Fibroblast of villous mesenchyme (primary cell): Measurements from ENCODE around the gene OR5A1. TPM values are rescaled to one million over a fixed set of nuclear protein-coding genes. Genes with fewer than 3 reads are reported as not detected.
"Not testable (repeated sequence)": the region's sequence is repeated elsewhere in the genome, so short reads cannot be mapped to it uniquely, and the experiment has no call there.

Source experiments
- DNase-seq: peaks from one replicate; pipeline ENCODE4 v3.0.0-alpha.2; 2010; ENCODE audit warnings: low read depth
- H3K4me3 ChIP-seq: 2 replicates; pipeline ENCODE4 v1.5.1; 2011; ENCODE audit warnings: low read depth, mild to moderate bottlenecking, low read length
- total RNA-seq: library from RNA; depleted of rRNA; stranded (reverse); fragments of >200 nt; gene quantifications from 2 replicates; pipeline ENCODE4 v1.2.3, GENCODE V29; 2012
- TF ChIP-seq, protein P1 (sequence below): IDR thresholded peaks from 2 replicates; pipeline ENCODE4 v1.5.1; 2012; ENCODE audit warnings: low read depth, mild to moderate bottlenecking, low read length; ENCODE audit not compliant: insufficient read depth

The OR5A1 gene
- total RNA-seq, 1 donor, result not detected

DNA sequence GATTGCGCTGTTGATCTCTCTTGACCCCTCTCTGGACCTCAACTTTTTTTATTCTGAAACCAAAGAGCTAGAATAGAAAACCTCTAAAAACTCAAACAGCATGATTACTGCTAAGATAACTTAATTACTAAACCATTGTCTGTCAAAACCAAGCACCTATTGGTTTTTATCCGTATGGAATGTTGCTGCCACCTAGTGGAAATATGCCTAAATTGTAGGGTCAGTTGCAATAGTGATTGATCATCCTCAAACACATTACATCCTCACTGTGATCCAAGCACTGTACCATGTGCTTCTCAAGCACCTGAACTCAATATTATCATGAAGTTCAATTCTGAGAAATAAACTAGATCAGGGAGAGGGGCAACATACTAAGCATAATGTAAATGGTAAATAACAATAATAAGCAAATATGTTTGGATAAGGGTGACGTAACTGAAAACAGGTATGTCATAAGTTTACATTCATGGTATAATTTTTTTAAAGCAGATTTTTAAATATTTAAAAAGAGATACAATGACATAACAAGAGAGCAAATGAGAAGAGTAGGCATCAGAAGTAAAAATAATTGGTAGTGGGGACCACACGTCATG is 6.2 kb upstream of the OR5A1 start:
- TF ChIP-seq, protein P1, sequence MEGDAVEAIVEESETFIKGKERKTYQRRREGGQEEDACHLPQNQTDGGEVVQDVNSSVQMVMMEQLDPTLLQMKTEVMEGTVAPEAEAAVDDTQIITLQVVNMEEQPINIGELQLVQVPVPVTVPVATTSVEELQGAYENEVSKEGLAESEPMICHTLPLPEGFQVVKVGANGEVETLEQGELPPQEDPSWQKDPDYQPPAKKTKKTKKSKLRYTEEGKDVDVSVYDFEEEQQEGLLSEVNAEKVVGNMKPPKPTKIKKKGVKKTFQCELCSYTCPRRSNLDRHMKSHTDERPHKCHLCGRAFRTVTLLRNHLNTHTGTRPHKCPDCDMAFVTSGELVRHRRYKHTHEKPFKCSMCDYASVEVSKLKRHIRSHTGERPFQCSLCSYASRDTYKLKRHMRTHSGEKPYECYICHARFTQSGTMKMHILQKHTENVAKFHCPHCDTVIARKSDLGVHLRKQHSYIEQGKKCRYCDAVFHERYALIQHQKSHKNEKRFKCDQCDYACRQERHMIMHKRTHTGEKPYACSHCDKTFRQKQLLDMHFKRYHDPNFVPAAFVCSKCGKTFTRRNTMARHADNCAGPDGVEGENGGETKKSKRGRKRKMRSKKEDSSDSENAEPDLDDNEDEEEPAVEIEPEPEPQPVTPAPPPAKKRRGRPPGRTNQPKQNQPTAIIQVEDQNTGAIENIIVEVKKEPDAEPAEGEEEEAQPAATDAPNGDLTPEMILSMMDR, result peak; percentile 80
- DNase-seq, result peak; percentile 50

DNA sequence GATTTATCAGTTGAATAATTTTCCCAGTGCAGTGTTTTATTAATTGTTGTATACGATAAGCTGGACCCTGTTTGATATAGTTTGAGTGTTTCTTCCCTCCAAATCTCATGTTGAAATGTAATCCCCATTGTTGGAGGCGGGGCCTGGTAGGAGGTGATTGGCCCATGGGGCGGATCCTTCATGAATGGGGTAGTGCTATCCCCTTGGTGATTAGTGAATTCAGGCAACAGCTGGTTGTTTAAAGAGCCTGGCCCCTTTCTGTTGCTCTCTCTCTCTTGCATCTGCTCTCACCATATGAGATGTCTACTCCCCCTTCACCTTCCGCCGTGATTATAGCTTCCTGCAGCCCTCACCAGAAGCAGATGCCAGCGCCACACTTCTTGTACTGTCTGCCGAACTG is 1.5 kb downstream of the OR5A1 start:
- TF ChIP-seq, protein P1, result no peak
- no peak overlapping the region for H3K4me3 ChIP-seq
- DNase-seq, result no peak

More for the DNA sequence above, 6.2 kb upstream of the OR5A1 start:
- H3K4me3 ChIP-seq, result no peak overlapping the region

DNA sequence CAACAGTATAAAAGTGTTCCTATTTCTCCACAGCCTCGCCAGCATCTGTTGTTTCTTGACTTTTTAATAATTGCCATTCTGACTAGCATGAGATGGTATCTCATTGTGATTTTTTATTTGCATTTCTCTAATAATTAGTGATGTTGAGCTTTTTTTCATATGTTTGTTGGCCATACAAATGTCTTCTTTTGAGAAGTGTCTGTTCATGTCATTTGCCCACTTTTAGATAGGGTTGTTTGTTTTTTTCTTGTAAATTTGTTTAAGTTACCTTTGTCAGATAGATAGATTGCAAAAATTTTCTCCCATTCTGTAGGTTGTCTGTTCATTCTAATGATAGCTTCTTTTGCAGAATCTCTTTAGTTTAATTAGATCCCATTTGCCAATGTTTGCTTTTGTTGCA is 9.4 kb downstream of the OR5A1 start:
- not testable (repeated sequence) for H3K4me3 ChIP-seq, DNase-seq

DNA sequence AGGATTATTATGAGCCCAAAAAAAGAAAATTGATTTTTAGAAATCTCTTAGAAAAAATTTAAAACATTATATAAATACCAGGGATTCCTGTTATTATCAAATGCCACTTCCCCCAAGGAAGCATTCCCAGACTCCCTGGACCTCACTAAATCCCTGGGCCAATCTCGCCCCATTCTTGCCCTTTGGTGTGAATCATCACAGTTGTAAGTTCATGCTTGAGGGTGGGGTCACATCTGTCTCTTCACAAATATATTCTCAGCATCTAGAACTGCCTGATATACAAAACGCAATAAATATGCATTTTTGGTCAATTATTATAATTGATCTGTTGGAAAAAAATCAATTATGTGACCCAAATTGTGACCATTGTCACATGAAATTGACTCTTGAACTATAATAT is 12.2 kb downstream of the OR5A1 start:
- TF ChIP-seq, protein P1, result no peak
- no peak for DNase-seq
- H3K4me3 ChIP-seq, result no peak overlapping the region

DNA sequence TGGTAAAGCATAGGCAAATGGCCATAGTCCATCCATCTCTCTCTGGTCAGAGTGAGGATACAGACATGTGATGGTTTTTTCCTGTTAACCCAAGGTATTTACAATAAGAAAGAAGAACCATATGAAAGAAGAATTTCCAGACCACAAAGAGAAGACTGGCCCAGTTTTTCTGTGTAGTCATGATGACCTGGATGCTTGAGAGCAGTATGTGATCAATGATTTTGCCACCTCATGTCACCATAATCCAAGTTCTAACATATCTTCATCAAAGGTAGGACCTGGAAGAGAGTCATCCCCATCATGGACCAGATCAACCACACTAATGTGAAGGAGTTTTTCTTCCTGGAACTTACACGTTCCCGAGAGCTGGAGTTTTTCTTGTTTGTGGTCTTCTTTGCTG is 20.4 kb downstream of the OR5A1 start, which contains the start of gene OR4D6:
OR4D6 (plus strand) TSS at position 301 of the 400 bp plus-strand sequence; CDS start at position 301, 0 bp downstream.
- DNase-seq, result no peak
- H3K4me3 ChIP-seq, result no peak within 1 kb of the TSS
- TF ChIP-seq, protein P1, result no peak

DNA sequence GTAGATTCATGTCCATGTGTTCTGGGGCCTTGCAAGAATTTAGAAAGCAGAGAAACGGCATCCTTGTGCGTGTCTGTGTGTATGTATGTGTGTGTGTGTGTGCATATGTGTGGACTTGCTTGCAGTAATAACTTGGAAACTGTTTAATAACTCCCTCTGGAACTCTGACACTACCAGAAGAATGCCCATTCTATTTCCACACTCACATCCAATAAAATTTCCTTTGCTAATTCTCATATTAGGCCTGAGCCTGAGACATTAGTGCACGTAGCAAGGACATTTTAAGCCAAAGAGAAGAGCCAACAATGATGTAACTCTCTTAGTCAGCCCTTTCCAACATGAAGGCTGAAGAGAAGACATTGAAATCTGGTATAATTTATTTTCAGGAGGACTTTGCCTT is 23.6 kb downstream of the OR5A1 start:
- no peak for DNase-seq
- no peak overlapping the region for H3K4me3 ChIP-seq
- TF ChIP-seq, protein P1, result no peak

DNA sequence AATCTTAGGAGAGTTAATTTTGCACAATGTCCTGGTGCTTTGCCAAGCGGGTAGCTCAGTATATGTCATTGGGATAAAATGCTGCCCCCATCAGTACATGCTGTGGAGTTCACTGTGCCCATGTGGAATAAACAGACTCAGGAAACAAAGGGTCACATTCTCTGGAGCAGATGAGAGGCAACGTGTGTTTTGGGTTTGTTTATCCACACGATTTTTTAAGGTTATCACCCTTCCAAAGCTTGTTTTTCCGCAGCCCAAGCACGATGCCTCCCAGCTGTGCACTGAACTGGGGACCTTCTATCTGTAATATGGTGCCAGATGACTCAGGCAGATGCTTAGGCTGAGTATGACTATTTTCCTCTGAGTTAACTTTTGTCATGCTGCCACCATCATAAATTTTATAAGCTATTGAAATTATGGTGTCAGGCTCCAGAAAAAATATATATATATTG is 26.9 kb downstream of the OR5A1 start:
- DNase-seq, result peak; percentile 3
- no peak overlapping the region for H3K4me3 ChIP-seq
- TF ChIP-seq, protein P1, result no peak
